ENCODE results near the gene ST3GAL3.

Gene ST3GAL3

GRCh38 chr1:43977376-43978263 lies 270.3 kb downstream of the ST3GAL3 start:
- Histone ChIP-seq H3K79me2 (ENCODE audit: insufficient read depth, low read depth) (peaks cover 44% of the 10 kb centered on the region), H3K36me3 (ENCODE audit: insufficient read depth) (no peaks in the 10 kb centered on the region), H3K27me3 (ENCODE audit: insufficient read depth, low read depth) (no peaks in the 10 kb centered on the region)

GRCh38 chr1:43978264-43978550 lies 270.9 kb downstream of the ST3GAL3 start:
- Histone ChIP-seq H3K4me2 (peak overlapping the region; percentile 95), H3K4me3 (IDR thresholded peaks at IDR 0.05; ENCODE audit: insufficient read depth, low read depth, low read length) (no peak overlapping the region), H3K27ac (no peak overlapping the region), H3K27me3 (ENCODE audit: insufficient read depth, low read depth) (no peaks in the 10 kb centered on the region), H3K79me2 (ENCODE audit: insufficient read depth, low read depth) (peaks cover 44% of the 10 kb centered on the region), H4K20me1 (ENCODE audit: insufficient read depth) (no peaks in the 10 kb centered on the region), H3K9ac (peak overlapping the region; percentile 53; the same call in 1 of the 2 replicates), H3K36me3 (ENCODE audit: insufficient read depth) (no peaks in the 10 kb centered on the region), H2AFZ (ENCODE audit: low read depth) (no peak overlapping the region), H3K4me1 (ENCODE audit: low read depth, poor library complexity, severe bottlenecking) (peaks cover 40% of the 10 kb centered on the region)
- no peak for TF ChIP-seq CTCF (conservative IDR thresholded peaks at IDR 0.05; ENCODE audit: low read depth, low read length)

More at GRCh38 chr1:43977376-43978263, 270.3 kb downstream of the ST3GAL3 start:
- H3K27ac ChIP-seq = no peak overlapping the region
- peak overlapping the region; percentile 95; the same call in 1 of the 2 replicates for H3K4me2 ChIP-seq
- H3K9ac ChIP-seq = no peak overlapping the region
- H2AFZ ChIP-seq (ENCODE audit: low read depth) = no peak overlapping the region
- peaks cover 43% of the 10 kb centered on the region for H3K4me1 ChIP-seq (ENCODE audit: low read depth, poor library complexity, severe bottlenecking)
- no peaks in the 10 kb centered on the region for H4K20me1 ChIP-seq (ENCODE audit: insufficient read depth)
- no peak overlapping the region for H3K4me3 ChIP-seq (IDR thresholded peaks at IDR 0.05; ENCODE audit: insufficient read depth, low read depth, low read length)
- TF ChIP-seq CTCF (conservative IDR thresholded peaks at IDR 0.05; ENCODE audit: low read depth, low read length) = no peak

GRCh38 chr1:43978551-43979260 lies 271.4 kb downstream of the ST3GAL3 start, which contains the start of gene B4GALT2:
TSS of gene B4GALT2 (plus strand) at chr1:43979210. CDS start at chr1:43981161, 1,951 bp downstream.
- H3K4me2 ChIP-seq = peak within 1 kb of the TSS; percentile 95
- H3K79me2 ChIP-seq (ENCODE audit: insufficient read depth, low read depth) = peaks cover 44% of the 10 kb centered on the region
- peak within 1 kb of the TSS; percentile 39 for H3K27ac ChIP-seq
- peak within 1 kb of the TSS; percentile 79 for H3K9ac ChIP-seq
- peaks cover 35% of the 10 kb centered on the region for H3K4me1 ChIP-seq (ENCODE audit: low read depth, poor library complexity, severe bottlenecking)
- H2AFZ ChIP-seq (ENCODE audit: low read depth) = peak within 1 kb of the TSS; percentile 22; the same call in 1 of the 2 replicates
- H3K27me3 ChIP-seq (ENCODE audit: insufficient read depth, low read depth) = no peaks in the 10 kb centered on the region
- H3K36me3 ChIP-seq (ENCODE audit: insufficient read depth) = no peaks in the 10 kb centered on the region
- H3K4me3 ChIP-seq (IDR thresholded peaks at IDR 0.05; ENCODE audit: insufficient read depth, low read depth, low read length) = peak within 1 kb of the TSS; percentile 75
- H4K20me1 ChIP-seq (ENCODE audit: insufficient read depth) = no peaks in the 10 kb centered on the region
- no peak for TF ChIP-seq CTCF (conservative IDR thresholded peaks at IDR 0.05; ENCODE audit: low read depth, low read length)

- TF ChIP-seq CTCF (conservative IDR thresholded peaks at IDR 0.05; ENCODE audit: low read depth, low read length) = no peak
- Histone ChIP-seq H3K4me3 (IDR thresholded peaks at IDR 0.05; ENCODE audit: insufficient read depth, low read depth, low read length) (no peak overlapping the region), H3K4me2 (no peak overlapping the region), H2AFZ (ENCODE audit: low read depth) (peak overlapping the region; percentile 22; the same call in 1 of the 2 replicates), H3K4me1 (ENCODE audit: low read depth, poor library complexity, severe bottlenecking) (peaks cover 31% of the 10 kb centered on the region), H3K27me3 (ENCODE audit: insufficient read depth, low read depth) (no peaks in the 10 kb centered on the region), H3K79me2 (ENCODE audit: insufficient read depth, low read depth) (peaks cover 44% of the 10 kb centered on the region), H3K36me3 (ENCODE audit: insufficient read depth) (no peaks in the 10 kb centered on the region), H3K9ac (peak overlapping the region; percentile 79), H3K27ac (peak overlapping the region; percentile 39), H4K20me1 (ENCODE audit: insufficient read depth) (no peaks in the 10 kb centered on the region)
These were observed 271.9 kb downstream of the ST3GAL3 start for GRCh38 chr1:43979261-43979527.

Data from KMS-11 (cell line).